IMR-90 (cell line): Measurements from ENCODE around the gene A3GALT2. TPM values are rescaled to one million over a fixed set of nuclear protein-coding genes. Genes with fewer than 3 reads are reported as not detected.
A peak's percentile ranks its signal among the peaks of the same experiment; 100 is the strongest.

Experiments
- ATAC-seq: fragments of 200-7000 bp; cut with Tn5 transposase; 2 replicates; pipeline ENCODE4 v1.9.1; 2020; ENCODE audit warnings: low read depth, mild to moderate bottlenecking, moderate library complexity
- BruUV-seq: library from RNA; stranded (reverse); fragments of 400-500 nt; replicated peaks from 2 replicates; lab custom pipeline; 2021; lab: Mats Ljungman, UMichigan
- CTCF ChIA-PET: fragments of 300-600 bp; formaldehyde crosslinking; extraction: SDS; loops from one replicate; lab custom pipeline; 2021; ENCODE audit warnings: antibody characterized with exemption; lab: Yijun Ruan, JAX
- POLR2A ChIA-PET: fragments of 300-600 bp; sonication (Branson Sonifier 250); formaldehyde crosslinking; loops from one replicate; lab custom pipeline; 2022; ENCODE audit warnings: antibody characterized with exemption; ENCODE audit not compliant: unreplicated experiment; lab: Charles Lee
- DNase-seq: peaks from one replicate; pipeline ENCODE4 v3.0.0; 2013
- H2AFZ ChIP-seq: replicated peaks from 2 replicates; pipeline ENCODE3; 2013; ENCODE audit warnings: low read length, mild to moderate bottlenecking; ENCODE audit not compliant: poor library complexity
- H2AK5ac ChIP-seq: 2 replicates; pipeline ENCODE4 v1.6.1; 2013; ENCODE audit warnings: low read depth, low read length, inconsistent platforms
- H2AK9ac ChIP-seq: replicated peaks from 2 replicates; pipeline ENCODE3; 2013; ENCODE audit warnings: mild to moderate bottlenecking, low read depth, low read length, moderate library complexity; ENCODE audit not compliant: poor library complexity
- H2BK120ac ChIP-seq: 2 replicates; pipeline ENCODE4 v1.6.1; 2013; ENCODE audit warnings: low read depth, low read length, inconsistent platforms
- H2BK15ac ChIP-seq: 3 replicates; pipeline ENCODE4 v1.6.1; 2013; ENCODE audit warnings: low read depth, low read length, inconsistent platforms
- H2BK20ac ChIP-seq: 2 replicates; pipeline ENCODE4 v1.6.1; 2013; ENCODE audit warnings: low read depth, mild to moderate bottlenecking, inconsistent platforms, low read length, moderate library complexity
- H2BK5ac ChIP-seq: 2 replicates; pipeline ENCODE4 v1.6.1; 2013; ENCODE audit warnings: mild to moderate bottlenecking, low read depth, low read length, inconsistent platforms; ENCODE audit not compliant: poor library complexity, severe bottlenecking
- H3K14ac ChIP-seq: replicated peaks from 2 replicates; pipeline ENCODE4 v1.6.1; 2013; ENCODE audit warnings: low read depth, low read length, inconsistent platforms
- H3K18ac ChIP-seq: 2 replicates; pipeline ENCODE4 v1.6.1; 2013; ENCODE audit warnings: low read depth, low read length, control low read depth
- H3K23ac ChIP-seq: 2 replicates; pipeline ENCODE4 v1.6.1; 2013; ENCODE audit warnings: low read depth, low read length, inconsistent platforms
- H3K27ac ChIP-seq: 2 replicates; pipeline ENCODE4 v1.5.1; 2013; ENCODE audit warnings: mild to moderate bottlenecking, control low read depth, low read length; ENCODE audit not compliant: insufficient read depth
- H3K27me3 ChIP-seq: 2 replicates; pipeline ENCODE4 v1.6.1; 2013; ENCODE audit warnings: low read length; ENCODE audit not compliant: control insufficient read depth, insufficient read depth
- H3K36me3 ChIP-seq: 2 replicates; pipeline ENCODE4 v1.6.1; 2013; ENCODE audit warnings: low read length, mixed read lengths; ENCODE audit not compliant: control insufficient read depth, insufficient read depth
- H3K4ac ChIP-seq: 2 replicates; pipeline ENCODE4 v1.6.1; 2013; ENCODE audit warnings: low read depth, low read length, inconsistent platforms
- H3K4me1 ChIP-seq: 2 replicates; pipeline ENCODE4 v1.6.1; 2013; ENCODE audit warnings: low read length, mixed read lengths; ENCODE audit not compliant: control insufficient read depth, insufficient read depth
- H3K4me2 ChIP-seq: 2 replicates; pipeline ENCODE4 v1.6.1; 2013; ENCODE audit warnings: low read depth, mild to moderate bottlenecking, control low read depth, low read length, moderate library complexity
- H3K4me3 ChIP-seq: 2 replicates; pipeline ENCODE4 v1.5.1; 2013; ENCODE audit warnings: low read depth, mild to moderate bottlenecking, control low read depth, low read length, moderate library complexity; ENCODE audit not compliant: insufficient read depth
- H3K56ac ChIP-seq: 2 replicates; pipeline ENCODE4 v1.6.1; 2013; ENCODE audit warnings: low read length, inconsistent platforms; ENCODE audit not compliant: insufficient read depth; ENCODE audit errors: extremely low read depth
- H3K79me1 ChIP-seq, 2 experiments: 2 replicates each; pipeline ENCODE4 v1.6.1; 2013; ENCODE audit warnings: low read length in 2 of 2, inconsistent platforms in 1 of 2, low read depth in 1 of 2
- H3K9ac ChIP-seq: 2 replicates; pipeline ENCODE4 v1.6.1; 2013; ENCODE audit warnings: low read depth, low read length, control low read depth
- H3K9me1 ChIP-seq: 2 replicates; pipeline ENCODE4 v1.6.1; 2013; ENCODE audit warnings: low read length, inconsistent platforms; ENCODE audit not compliant: insufficient read depth
- H3K9me3 ChIP-seq: 2 replicates; pipeline ENCODE4 v1.6.1; 2013; ENCODE audit warnings: low read length; ENCODE audit not compliant: control insufficient read depth, insufficient read depth
- H4K20me1 ChIP-seq: 2 replicates; pipeline ENCODE4 v1.6.1; 2013; ENCODE audit warnings: low read length, inconsistent platforms; ENCODE audit not compliant: insufficient read depth
- H4K5ac ChIP-seq: 2 replicates; pipeline ENCODE4 v1.6.1; 2013; ENCODE audit warnings: mild to moderate bottlenecking, low read depth, low read length, control low read depth
- H4K8ac ChIP-seq, 2 experiments: 2 replicates each; pipeline ENCODE4 v1.6.1; 2013; ENCODE audit warnings: low read depth in 2 of 2, low read length in 2 of 2, control low read depth in 1 of 2, inconsistent platforms in 1 of 2
- H4K91ac ChIP-seq: 2 replicates; pipeline ENCODE4 v1.6.1; 2013; ENCODE audit warnings: low read depth, low read length, inconsistent platforms; ENCODE audit not compliant: insufficient read depth
- BHLHE40 ChIP-seq: fragments of 150-350 bp; IDR thresholded peaks from 2 replicates; pipeline ENCODE4 v1.6.1; 2016; ENCODE audit warnings: mild to moderate bottlenecking, low read depth, low read length
- CEBPB ChIP-seq: IDR thresholded peaks from 2 replicates; pipeline ENCODE4 v1.6.1; 2012; ENCODE audit warnings: low read depth, low read length, improper control_type of control experiment
- FOS ChIP-seq: fragments of 150-350 bp; IDR thresholded peaks from 2 replicates; pipeline ENCODE4 v1.6.1; 2016; ENCODE audit warnings: low read depth, low read length
- MAFK ChIP-seq: IDR thresholded peaks from 2 replicates; pipeline ENCODE4 v1.6.1; 2012; ENCODE audit warnings: low read depth, low read length, improper control_type of control experiment
- MAZ ChIP-seq: IDR thresholded peaks from 2 replicates; pipeline ENCODE4 v1.6.1; 2012; ENCODE audit warnings: low read depth, mild to moderate bottlenecking, low read length, improper control_type of control experiment, moderate library complexity, borderline replicate concordance
- MXI1 ChIP-seq: IDR thresholded peaks from 2 replicates; pipeline ENCODE4 v1.6.1; 2012; ENCODE audit warnings: low read depth, mild to moderate bottlenecking, low read length, moderate library complexity, borderline replicate concordance
- NFE2L2 ChIP-seq: fragments of 150-350 bp; IDR thresholded peaks from 2 replicates; pipeline ENCODE4 v1.6.1; 2016; ENCODE audit warnings: low read depth, mild to moderate bottlenecking, low read length
- RAD21 ChIP-seq: IDR thresholded peaks from 2 replicates; pipeline ENCODE4 v1.6.1; 2012; ENCODE audit warnings: low read length, improper control_type of control experiment
- RCOR1 ChIP-seq: IDR thresholded peaks from 2 replicates; pipeline ENCODE4 v1.6.1; 2012; ENCODE audit warnings: mild to moderate bottlenecking, low read length, improper control_type of control experiment; ENCODE audit not compliant: insufficient replicate concordance
- RFX5 ChIP-seq: IDR thresholded peaks from 2 replicates; pipeline ENCODE4 v1.8.0; 2012; ENCODE audit warnings: low read depth, mild to moderate bottlenecking, low read length, moderate library complexity
- SMC3 ChIP-seq: fragments of 150-350 bp; IDR thresholded peaks from 2 replicates; pipeline ENCODE4 v1.6.1; 2016; ENCODE audit warnings: low read depth, mild to moderate bottlenecking, antibody characterized with exemption, low read length, moderate library complexity
- WGBS, 2 experiments: methylation state at CpG; one replicate each; pipeline versions ENCODE4 v1.1.5 to v1.1.7; 2013; ENCODE audit warnings: missing lambda C conversion rate in 2 of 2; ENCODE audit not compliant: insufficient read length in 1 of 2; ENCODE audit errors: extremely low coverage in 2 of 2; 5-methylcytosine and 5-hydroxymethylcytosine counted together
- dilution Hi-C: fragments of 300-500 bp; cut with HindIII; formaldehyde crosslinking; loops from one replicate; pipeline ENCODE4 v1.14.3; 2018; ENCODE audit warnings: low sequenced_read_pairs; ENCODE audit not compliant: unreplicated experiment
- in situ Hi-C: fragments of 300-500 bp; cut with MboI; formaldehyde crosslinking; loops from 3 replicates; pipeline ENCODE4 v1.14.3; 2019; ENCODE audit warnings: low sequenced_read_pairs, inconsistent platforms, mixed read lengths
- intact Hi-C: fragments of 100-400 bp; cut with micrococcal nuclease; formaldehyde crosslinking; loops from 2 replicates; pipeline ENCODE4 v1.10.0; 2022
- polyA plus RNA-seq, 3 experiments: library from polyadenylated mRNA; depleted of rRNA; stranded (reverse); fragments of >200 nt; gene quantifications; 2 replicates each; pipeline ENCODE4 v1.2.3, GENCODE V29; 2012; ENCODE audit warnings: low replicate concordance in 1 of 3
- total RNA-seq: library from RNA; depleted of rRNA; stranded (reverse); fragments of >200 nt; gene quantifications from 2 replicates; pipeline ENCODE4 v1.2.3, GENCODE V29; 2012
- TF ChIP-seq, protein P1 (sequence below): fragments of 150-350 bp; IDR thresholded peaks from 2 replicates; pipeline ENCODE4 v1.6.1; 2017; ENCODE audit warnings: mild to moderate bottlenecking, antibody characterized with exemption, low read length, low read depth

Gene A3GALT2
- total and polyA plus RNA-seq, 2 of the 4 experiments (the other 2 are of a cell fraction), result not detected

DNA sequence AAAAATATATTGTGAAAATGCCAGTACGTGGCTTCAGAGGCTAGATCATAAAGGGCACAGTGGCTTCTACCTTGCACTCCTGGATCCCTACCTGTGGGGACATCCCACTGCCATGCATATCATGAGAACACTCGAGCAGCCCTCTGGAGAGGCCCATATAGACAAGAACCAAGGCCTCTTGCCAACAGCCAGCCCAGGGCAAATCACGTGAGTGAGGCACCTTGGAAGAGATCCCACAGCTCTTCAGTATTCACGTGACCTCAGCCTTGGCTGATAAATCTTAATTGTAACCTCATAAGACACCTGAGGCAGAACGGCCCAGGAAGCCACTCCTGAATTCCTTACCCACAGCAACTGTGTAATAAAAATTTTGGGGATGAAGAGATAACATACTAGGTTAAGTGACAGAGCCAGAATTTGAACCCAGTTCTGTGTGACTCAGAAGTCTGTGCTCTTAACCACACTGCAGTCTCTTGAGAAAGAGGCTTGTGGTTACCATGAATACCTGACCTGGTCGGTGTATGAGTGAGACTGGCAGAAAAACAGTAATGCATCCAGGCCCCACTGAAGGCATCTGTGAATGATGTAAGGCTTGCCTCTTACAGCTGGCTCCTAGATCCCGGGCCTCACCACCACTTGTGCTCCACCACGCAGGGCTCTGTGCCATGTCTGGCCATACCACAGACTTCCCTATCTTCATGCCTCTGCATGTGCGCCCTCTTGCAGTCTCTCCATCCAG lies 6.9 kb upstream of the A3GALT2 start:
- H2BK5ac ChIP-seq, result peak overlapping the region; percentile 31
- intact Hi-C loops, result loop anchor here (5.0 kb wide), 1 partner anchor 40 kb away; no protein-coding TSS in a partner anchor
- peak overlapping the region; percentile 13; the same call in 1 of the 2 replicates for H3K27ac ChIP-seq
- ChIA-PET CTCF (interaction anchor here (0.7 to 1.1 kb wide), 2 partner anchors 14 to 32 kb away, joined by 3 read pairs; no protein-coding TSS in a partner anchor), POLR2A (no interaction called here)
- H3K56ac ChIP-seq, result no peak overlapping the region
- H2AFZ ChIP-seq, result no peak overlapping the region
- peaks cover 89% of the 10 kb centered on the region for H4K20me1 ChIP-seq
- no peak overlapping the region for H2BK15ac ChIP-seq
- H3K23ac ChIP-seq, result no peak overlapping the region
- peak; percentile 81 for ATAC-seq
- no peak overlapping the region for H4K5ac ChIP-seq
- no peak overlapping the region for H2AK5ac ChIP-seq
- no peak overlapping the region for H3K18ac ChIP-seq
- no peak overlapping the region for H3K14ac ChIP-seq
- BruUV-seq, result no TSS peak
- no peaks in the 10 kb centered on the region for H3K27me3 ChIP-seq
- H3K79me1 ChIP-seq, result peaks cover 61 to 91% of the 10 kb centered on the region in 2 experiments
- no peak overlapping the region for H3K4me2 ChIP-seq
- H3K9me1 ChIP-seq, result peaks cover 15% of the 10 kb centered on the region
- dilution Hi-C loops, result no loop called here
- peaks cover 92% of the 10 kb centered on the region for H3K36me3 ChIP-seq
- H4K91ac ChIP-seq, result no peak overlapping the region
- peak overlapping the region; percentile 26 for H3K4ac ChIP-seq
- H3K4me3 ChIP-seq, result no peak overlapping the region
- peak overlapping the region; percentile 73 for H2AK9ac ChIP-seq
- no peaks in the 10 kb centered on the region for H3K9me3 ChIP-seq
- no peak overlapping the region for H2BK20ac ChIP-seq
- no peak overlapping the region for H2BK120ac ChIP-seq
- in situ Hi-C loops, result no loop called here
- peaks cover 28% of the 10 kb centered on the region for H3K4me1 ChIP-seq
- H3K9ac ChIP-seq, result no peak overlapping the region
- TF ChIP-seq BHLHE40 (peak; percentile 71; the same call in 1 of the 2 replicates), RAD21 (peak; percentile 27; the same call in 1 of the 2 replicates), CEBPB (peak; percentile 95), RFX5 (no peak), FOS (peak; percentile 62; the same call in 1 of the 2 replicates), NFE2L2 (no peak), MAZ (peak; percentile 16; the same call in 1 of the 2 replicates), SMC3 (0 out of 2 replicates have a peak, but pooled peaks have one; percentile 20), MXI1 (peak; percentile 44; the same call in 1 of the 2 replicates), RCOR1 (peak; percentile 93), MAFK (no peak)
- TF ChIP-seq, protein P1, sequence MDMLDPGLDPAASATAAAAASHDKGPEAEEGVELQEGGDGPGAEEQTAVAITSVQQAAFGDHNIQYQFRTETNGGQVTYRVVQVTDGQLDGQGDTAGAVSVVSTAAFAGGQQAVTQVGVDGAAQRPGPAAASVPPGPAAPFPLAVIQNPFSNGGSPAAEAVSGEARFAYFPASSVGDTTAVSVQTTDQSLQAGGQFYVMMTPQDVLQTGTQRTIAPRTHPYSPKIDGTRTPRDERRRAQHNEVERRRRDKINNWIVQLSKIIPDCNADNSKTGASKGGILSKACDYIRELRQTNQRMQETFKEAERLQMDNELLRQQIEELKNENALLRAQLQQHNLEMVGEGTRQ, result peak; percentile 52
- WGBS, 2 experiments, result 40% methylated on average over 2 of the region's 9 CpGs; no CpG with 5 or more reads in 1 of the 2 experiments
- DNase-seq, result peak; percentile 99
- H4K8ac ChIP-seq, result no peak overlapping the region
